AG08396 (cell line): ENCODE data around the gene CRYBB3.

Experiments used
- DNase-seq: peaks from one replicate; pipeline ENCODE4 v3.0.0; 2012; ENCODE audit warnings: low spot score, mixed read lengths

CRYBB3 gene

GRCh38 chr22:25199731-25200520, at the start of gene CRYBB3:
Gene CRYBB3 (plus strand): TSS chr22:25199858. CDS start chr22:25201397, 1,539 bp downstream.
- DNase-seq = no peak

GRCh38 chr22:25153961-25154666, 45.5 kb upstream of the CRYBB3 start:
- DNase-seq = peak; percentile 46

DNA sequence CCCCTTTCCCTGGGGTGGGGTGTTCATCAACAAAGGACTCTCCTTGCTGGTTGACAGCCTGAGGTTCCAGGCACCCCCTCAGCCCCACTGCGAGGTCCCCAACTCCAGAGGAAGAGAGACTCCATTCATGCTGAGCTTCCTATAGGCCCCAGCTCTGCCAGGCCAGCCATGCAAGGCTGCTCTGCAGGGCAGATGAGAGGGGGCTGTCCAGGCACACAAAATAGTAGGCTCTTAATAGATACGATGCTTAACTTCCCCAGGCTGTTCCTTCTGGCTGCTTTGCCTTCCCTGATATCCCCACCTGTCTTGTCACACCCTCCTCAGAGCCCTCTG, 45.0 kb upstream of the CRYBB3 start:
- DNase-seq = no peak

- DNase-seq = no peak
Observed at GRCh38 chr22:25156736-25157135, 42.9 kb upstream of the CRYBB3 start.

DNA sequence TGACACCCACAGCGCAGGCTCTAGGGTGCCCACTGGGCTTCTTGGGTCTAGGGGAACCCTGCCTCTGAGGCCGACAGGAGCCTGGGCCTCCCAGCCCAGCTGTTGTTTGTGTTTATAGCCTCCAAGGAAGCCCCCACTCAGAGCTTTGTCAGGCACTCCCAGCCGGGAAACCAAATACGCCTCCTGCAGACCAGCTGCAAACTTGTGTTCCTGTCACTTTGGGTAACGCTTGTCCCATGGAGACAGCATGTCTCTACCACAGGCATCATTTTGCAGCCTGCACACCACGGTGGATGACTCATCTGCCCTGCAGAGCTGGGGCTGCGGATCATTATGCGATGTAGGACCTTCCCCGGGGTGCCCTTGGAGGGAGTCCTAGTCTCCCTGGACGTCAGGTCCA, 40.6 kb upstream of the CRYBB3 start:
- no peak for DNase-seq

GRCh38 chr22:25160120-25160996, 39.3 kb upstream of the CRYBB3 start:
- no peak for DNase-seq

DNA sequence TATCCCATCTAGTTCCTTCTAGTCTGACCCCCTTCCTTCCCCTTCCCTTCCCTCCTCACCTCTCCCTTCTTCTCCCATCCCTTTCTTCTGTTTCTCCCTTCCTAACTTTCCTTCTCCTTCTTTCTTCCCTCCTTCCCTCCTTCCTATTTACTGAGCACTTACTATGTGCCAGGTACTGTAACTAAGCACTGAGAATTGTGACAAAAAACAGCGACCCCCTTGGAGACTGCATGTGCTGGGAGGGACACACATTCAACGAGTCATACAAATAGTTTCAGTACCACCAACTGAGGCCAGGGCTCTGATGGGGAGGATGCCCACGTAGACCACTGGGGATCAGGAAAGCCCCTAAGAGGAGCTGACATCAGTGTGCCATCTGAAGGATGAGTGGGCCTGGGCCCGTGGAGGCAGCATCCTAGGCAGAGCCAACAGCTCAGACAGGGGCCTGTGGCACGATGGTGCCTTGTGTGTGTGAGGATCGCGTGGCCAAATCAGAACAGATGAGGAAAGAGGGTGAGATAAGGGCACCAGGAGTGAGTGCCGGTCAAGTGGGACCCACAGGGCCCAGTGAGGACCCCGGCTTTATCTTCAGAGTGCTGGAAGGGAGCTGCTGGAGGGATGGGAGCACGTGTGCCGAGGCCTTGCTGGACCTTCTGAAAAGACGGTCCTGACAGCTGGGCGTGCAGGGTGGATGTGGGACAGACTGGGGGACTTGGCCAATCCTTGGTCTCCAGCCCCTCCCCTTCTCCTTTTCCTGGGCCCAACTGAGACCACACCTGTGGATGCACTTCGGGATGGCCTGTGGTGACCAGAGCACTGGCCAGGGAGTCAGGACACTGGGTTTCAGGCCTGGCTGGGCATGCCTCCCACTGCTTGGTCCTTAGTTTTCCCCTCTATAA, 38.4 kb upstream of the CRYBB3 start:
- DNase-seq = no peak

DNA sequence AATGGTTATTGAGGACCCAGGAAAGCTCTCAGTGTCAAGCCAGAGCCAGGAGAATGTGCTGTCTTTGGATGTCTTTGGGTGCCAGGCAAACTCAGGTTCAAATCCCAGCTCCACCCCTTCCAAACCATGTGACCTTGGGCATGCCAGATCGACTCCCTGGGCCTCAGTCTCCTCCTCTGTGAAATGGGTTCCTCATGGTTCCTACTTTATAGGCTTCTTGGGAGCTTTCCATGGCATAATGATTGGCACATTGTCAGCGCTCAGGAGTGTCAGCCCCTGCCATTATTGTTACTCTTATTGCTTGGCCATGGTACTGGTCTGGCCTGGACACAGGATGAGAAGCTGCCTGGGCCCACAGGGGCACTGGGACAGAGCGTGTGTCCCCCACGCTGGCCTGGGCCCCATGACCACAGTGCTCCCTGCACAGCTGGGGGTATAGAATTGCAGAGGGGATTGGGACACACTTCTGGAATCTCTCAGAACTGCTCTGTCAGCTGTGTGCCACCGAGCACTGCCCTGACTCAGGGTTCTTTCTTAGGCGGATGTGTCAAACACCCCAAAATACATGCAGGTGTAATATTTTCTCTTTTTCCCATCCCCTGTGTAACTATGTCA, 37.6 kb upstream of the CRYBB3 start:
- DNase-seq = no peak

GRCh38 chr22:25162561-25162960, 37.1 kb upstream of the CRYBB3 start:
- DNase-seq = no peak

- DNase-seq = no peak
Observed at GRCh38 chr22:25165785-25166184, 33.9 kb upstream of the CRYBB3 start.

GRCh38 chr22:25166266-25167040, 33.2 kb upstream of the CRYBB3 start:
- DNase-seq = no peak

- no peak for DNase-seq
Observed at GRCh38 chr22:25167082-25167481, 32.6 kb upstream of the CRYBB3 start.

- DNase-seq = no peak
Observed at GRCh38 chr22:25167834-25168601, 31.6 kb upstream of the CRYBB3 start.

DNA sequence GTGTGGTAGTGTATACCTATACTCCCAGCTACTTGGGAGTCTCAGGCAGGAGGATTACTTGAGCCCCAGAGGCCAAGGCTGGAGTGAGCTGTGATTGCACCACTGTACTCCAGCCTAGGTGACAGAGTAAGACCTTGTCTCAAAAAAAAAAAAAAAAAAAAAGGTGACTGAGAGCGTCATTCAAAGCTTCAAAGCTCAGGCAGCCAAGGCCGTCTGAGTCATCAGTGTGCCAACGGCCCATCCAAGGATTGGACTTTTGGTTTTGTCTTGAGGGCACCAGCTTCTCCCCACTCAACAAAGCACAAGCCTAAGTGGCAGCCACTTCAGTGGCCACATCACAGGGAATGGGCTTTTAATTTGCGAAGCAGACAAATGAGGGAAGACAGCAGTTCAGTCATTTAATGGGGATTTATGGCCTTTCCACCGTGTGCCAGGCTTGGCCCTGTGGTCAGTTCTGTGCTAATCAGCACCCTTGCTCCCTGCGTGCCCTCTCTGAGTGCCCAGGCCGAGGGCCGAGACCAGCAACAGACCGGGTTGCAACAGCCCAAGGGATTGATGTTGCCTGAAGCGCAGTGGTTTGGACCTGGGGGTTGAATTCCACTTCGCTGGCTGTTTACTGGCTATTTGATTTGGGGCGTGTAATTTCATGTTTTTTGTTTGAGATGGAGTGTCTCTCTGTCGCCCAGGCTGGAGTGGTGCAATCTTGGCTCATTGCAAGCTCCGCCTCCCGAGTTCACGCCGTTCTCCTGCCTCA, 30.2 kb upstream of the CRYBB3 start:
- no peak for DNase-seq

DNA sequence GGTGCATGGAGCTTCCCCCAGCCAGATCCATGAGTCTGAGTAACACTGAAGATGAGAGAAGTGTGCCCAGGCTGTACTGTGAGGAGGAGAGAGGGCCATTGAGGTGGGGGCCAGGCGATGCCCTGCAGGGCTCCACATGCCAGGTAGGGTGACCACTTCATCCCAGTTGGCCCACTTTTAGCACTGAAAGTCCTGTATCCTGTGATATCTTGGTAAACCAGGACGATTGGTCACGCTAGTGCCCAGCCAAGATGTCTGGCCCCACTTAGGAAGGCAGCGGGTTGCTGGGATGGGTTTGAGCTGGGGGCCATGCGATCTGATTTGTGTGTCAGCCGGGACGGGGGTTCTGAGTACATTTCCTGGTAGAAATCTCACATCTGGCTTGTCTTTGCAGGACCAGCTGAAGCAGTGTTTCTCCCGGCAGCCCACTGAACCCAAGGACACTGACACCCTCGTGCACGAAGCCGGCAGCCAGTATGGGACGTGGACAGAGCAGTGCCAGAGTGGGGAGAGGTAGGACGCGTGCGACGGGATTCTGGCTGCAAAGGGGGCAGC, 29.2 kb upstream of the CRYBB3 start:
- DNase-seq = no peak

DNA sequence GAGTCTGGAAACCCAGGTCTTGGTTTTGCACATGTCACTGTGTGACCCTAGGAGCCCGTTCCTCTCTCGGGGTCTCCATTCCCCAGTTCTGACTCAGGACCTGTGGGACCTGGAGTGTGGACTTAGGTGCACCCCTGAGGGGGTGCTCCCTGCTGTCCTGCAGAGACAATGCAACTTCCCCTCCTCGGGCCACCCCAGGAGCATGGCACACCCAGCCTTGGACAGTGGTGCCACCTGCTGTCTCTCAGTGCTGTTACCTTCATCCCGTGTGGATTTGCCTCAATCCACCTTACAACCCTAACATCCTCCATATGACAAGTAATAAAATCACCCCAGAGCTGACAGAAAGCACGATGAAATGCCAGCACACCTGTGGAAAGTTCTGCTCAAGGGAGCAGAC, 27.5 kb upstream of the CRYBB3 start:
- no peak for DNase-seq

- DNase-seq = no peak
Observed at GRCh38 chr22:25174156-25174887, 25.3 kb upstream of the CRYBB3 start.

GRCh38 chr22:25174888-25175411, 24.7 kb upstream of the CRYBB3 start:
- DNase-seq = no peak
